NCI-H1694 treated with DMSO at 0.1 percent for 48 hours (cell line): ENCODE data around the gene FOXM1.
A peak's percentile ranks its signal among the peaks of the same experiment; 100 is the strongest.

ENCODE experiments used
- DNase-seq: peaks from one replicate; lab custom pipeline; 2025; lab: John Stamatoyannopoulos, UW

FOXM1 gene

GRCh38 chr12:2836574-2836973 is 40.4 kb downstream of the FOXM1 start:
- DNase-seq = no peak

GRCh38 chr12:2835691-2836403 is 41.1 kb downstream of the FOXM1 start:
- DNase-seq = no peak

GRCh38 chr12:2834581-2835491 is 42.1 kb downstream of the FOXM1 start, which contains the start of gene NRIP2:
NRIP2 (minus strand) TSS chr12:2835035; CDS start chr12:2834983, 52 bp downstream.
- peak; percentile 43 for DNase-seq

DNA sequence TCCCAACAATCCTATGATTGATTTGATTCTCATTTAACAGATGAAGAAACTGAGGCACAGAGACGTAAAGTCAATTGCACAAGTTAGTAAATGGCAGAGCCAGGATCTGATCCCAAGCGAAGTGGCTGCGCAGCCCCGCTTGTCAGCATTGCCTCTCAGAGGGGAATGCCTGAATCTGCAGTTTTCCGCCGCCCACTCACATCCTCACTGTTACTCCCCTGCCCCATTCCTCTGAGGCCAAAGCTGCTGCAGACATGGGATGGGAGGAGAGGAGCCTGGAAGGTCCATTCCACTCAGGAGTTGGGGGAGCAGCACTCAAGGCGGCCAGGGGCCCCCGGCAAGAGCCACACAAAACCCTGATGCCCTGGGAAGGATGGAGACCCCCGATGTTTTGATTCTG is 43.2 kb downstream of the FOXM1 start:
- no peak for DNase-seq

GRCh38 chr12:2833327-2833726 is 43.6 kb downstream of the FOXM1 start:
- no peak for DNase-seq

- DNase-seq = no peak
Observed at GRCh38 chr12:2832550-2833127, 44.3 kb downstream of the FOXM1 start.

DNA sequence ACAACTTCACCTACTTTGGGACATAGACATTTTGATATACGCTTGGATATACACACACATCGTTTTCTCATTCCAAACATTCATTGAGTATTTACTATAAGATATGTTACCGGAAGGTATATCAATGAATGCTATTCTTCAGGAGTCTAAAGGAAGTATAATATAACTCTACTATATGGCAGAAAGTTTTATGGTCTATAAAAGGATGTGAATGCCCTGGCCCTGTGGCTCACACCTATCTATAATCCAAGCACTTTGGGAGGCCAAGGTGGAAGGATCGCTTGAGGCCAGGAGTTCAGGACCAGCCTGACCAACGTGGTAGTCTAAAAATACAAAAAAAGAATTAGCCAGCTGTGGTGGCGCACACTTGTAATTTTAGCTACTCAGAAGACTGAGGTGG is 47.7 kb downstream of the FOXM1 start:
- DNase-seq = no peak

GRCh38 chr12:2826721-2827515 is 50.1 kb downstream of the FOXM1 start:
- DNase-seq = no peak

DNA sequence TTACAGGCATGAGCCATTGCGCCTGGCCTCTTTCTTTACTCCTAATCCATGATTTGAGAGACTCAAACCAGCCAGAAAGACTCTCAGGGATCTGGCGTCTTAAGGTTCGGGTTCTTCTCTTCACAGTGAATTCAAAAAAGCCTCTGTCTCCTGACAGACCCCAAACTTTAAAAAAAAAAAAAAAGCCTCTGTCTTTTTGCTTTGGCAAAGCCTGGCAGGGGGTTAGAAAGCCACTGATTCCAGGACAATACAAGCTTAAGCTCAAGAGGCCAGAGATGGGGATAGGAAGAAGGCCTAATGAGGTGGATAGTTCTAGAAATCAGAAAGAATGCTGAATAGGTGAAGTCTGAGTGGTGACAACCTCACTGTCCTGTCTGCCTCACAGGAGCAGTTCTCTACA is 50.9 kb downstream of the FOXM1 start:
- no peak for DNase-seq

GRCh38 chr12:2825132-2825531 is 51.8 kb downstream of the FOXM1 start:
- DNase-seq = no peak

DNA sequence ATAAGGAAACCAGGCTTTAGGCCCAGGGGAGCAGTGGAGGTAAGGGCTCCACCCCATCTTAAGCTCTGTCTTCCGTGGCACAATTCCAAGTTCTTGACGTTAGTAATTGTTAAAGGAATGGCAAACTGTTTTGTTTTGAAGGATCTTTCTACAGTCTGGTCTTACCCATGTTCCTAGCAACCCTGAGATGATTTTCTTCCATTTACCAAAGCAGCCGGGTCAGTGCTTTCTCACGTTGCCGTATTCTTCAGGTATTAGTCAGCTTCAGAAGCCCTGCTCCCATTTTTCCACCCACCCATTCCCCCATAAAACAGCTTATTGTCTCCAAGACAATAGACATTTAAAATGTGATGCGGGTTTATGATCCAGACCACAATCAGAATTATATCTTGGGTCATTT is 52.4 kb downstream of the FOXM1 start:
- no peak for DNase-seq

DNA sequence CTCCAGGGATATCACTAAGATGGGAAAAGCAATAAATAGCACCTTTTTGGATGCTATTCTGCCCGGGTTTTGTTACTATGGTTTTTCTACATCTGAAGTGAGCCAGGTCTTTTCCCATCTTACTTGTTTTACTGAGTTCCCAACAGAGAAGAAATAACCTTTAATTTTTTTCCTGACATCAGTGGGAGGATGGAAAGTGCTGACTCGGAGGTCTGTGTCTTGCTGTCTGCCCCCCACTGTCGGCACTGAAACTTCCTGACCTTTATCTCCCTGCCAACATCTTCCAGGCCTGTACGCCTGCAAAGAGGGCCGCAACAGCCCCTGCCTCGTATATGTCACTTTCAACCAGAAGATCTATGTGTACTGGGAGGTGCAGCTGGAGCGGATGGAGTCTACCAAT is 53.5 kb downstream of the FOXM1 start:
- no peak for DNase-seq

GRCh38 chr12:2820432-2820831 is 56.5 kb downstream of the FOXM1 start:
- DNase-seq = no peak

DNA sequence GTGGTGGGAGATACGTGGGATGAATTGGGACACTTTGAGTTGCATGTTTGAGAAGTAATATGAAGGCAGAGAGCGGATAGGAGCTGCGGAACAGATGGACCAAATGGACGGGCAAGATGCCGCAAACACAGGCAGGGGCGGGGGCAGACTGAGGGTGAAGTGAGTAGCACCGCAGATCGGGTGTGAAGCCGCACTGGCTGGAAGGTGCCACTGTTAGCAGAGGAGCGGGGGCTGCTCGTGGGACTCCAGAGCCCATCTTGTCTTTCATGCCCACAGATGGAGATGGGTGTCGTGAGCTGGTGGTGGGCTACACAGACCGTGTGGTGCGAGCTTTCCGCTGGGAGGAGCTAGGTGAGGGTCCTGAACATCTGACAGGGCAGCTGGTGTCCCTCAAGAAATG is 57.2 kb downstream of the FOXM1 start:
- DNase-seq = no peak

GRCh38 chr12:2813214-2814185 is 63.5 kb downstream of the FOXM1 start:
- peak; percentile 72 for DNase-seq

- DNase-seq = peak; percentile 99
Observed at GRCh38 chr12:2812290-2813213, 64.4 kb downstream of the FOXM1 start, which contains the start of gene ITFG2. ITFG2 (plus strand) TSS chr12:2812668; CDS start chr12:2812761, 93 bp downstream.

DNA sequence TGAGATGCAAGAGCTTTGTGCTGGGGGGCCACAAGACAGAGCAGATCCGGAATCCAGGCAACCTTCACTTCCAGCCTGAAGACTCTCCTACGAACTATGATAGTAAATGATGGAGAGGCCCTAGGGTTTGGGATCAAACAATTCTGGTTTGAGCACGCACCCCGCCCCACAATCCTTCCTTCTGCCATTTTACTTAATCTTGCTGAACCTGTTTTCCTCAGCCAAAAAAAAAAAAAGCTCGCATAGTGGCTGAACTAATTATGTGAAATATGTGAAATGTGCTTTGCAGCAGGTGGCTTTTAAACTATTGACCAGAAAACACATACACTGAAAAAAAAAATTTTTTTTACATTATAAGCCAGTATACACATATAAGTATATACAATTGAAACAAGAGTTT is 65.2 kb downstream of the FOXM1 start:
- DNase-seq = no peak
